Esophagus muscularis mucosa (tissue), 3 donors: ENCODE measurements around the gene CAP2.

Experiments
- POLR2AphosphoS5 ChIP-seq, 2 donors: sonication (generic); formaldehyde crosslinking; IDR thresholded peaks; one replicate each; pipeline ENCODE4 v1.6.1; 2017; ENCODE audit warnings: antibody characterized with exemption in 2 of 2
- TF ChIP-seq, protein P1 (sequence below), 3 experiments: fragments of 200-600 bp in 2 of 3; fragments of 450-650 bp in 1 of 3; sonication (generic) in 2 of 3; IDR thresholded peaks; one replicate each; pipeline ENCODE4 v1.5.1; 2017 to 2019; ENCODE audit warnings: antibody characterized with exemption in 3 of 3, mild to moderate bottlenecking in 2 of 3, moderate library complexity in 1 of 3

DNA sequence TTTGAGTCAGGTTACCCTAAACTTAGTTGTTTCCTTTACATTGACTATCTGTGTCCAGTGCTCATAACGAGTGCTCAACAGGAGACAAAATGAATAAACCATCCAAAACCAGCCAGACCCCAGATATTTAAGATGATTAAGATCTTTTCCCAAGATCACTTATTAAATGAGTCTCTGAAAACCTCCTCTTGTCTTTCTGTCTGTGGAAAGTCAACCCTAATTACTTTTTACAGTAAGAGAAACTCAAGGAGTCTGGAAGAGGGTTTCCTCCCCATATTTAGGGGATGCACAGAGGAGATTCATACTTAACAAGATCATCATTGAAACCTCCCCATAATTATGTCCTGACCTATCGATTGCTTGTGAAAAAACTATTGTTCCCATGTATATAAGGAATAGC is 84.0 kb downstream of the CAP2 start:
- TF ChIP-seq, protein P1, sequence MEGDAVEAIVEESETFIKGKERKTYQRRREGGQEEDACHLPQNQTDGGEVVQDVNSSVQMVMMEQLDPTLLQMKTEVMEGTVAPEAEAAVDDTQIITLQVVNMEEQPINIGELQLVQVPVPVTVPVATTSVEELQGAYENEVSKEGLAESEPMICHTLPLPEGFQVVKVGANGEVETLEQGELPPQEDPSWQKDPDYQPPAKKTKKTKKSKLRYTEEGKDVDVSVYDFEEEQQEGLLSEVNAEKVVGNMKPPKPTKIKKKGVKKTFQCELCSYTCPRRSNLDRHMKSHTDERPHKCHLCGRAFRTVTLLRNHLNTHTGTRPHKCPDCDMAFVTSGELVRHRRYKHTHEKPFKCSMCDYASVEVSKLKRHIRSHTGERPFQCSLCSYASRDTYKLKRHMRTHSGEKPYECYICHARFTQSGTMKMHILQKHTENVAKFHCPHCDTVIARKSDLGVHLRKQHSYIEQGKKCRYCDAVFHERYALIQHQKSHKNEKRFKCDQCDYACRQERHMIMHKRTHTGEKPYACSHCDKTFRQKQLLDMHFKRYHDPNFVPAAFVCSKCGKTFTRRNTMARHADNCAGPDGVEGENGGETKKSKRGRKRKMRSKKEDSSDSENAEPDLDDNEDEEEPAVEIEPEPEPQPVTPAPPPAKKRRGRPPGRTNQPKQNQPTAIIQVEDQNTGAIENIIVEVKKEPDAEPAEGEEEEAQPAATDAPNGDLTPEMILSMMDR (IDR thresholded peaks at IDR 0.05) = no peak
- TF ChIP-seq POLR2AphosphoS5 (IDR thresholded peaks at IDR 0.05) = no peak
